Measurements from ENCODE around the gene SNX30.

SNX30 gene

DNA sequence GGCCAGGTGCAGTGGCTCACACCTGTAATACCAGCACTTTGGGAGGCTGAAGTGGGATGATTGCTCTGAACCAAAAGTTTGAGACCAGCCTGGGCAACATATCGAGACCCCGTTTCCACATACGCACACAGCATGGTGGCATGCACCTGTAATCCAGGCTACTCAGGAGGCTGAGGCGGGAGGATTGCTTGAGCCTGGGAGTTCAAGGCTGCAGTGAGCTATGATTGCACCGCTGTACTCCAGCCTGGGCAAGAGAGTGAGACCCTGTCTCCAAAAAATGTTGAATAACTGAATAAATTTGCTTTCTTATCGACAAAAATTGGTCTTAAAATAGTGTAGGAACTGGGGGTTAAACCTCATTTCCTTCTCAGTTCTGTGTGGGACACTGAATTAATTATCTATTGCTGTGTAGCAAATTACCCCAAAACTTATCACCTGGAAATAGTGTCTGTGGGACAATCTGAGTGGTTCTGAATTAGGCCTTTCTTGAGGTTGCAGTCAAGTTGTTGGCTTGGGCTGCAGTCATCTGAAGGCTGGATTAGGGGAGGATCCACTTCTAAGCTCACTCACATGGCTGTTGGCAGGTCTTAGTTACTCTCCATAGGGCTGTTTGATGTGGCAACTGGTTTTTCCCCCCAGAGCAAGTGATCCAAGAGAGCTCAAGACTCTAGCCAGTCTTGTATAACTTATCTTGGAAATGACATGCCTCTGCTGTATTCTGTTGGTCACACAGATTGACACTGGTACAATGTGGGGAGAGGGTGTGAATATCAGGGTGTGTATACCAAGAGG lies 2.0 kb downstream of the SNX30 start:
- DNase-seq (ENCODE audit: low spot score), result no peak

DNA sequence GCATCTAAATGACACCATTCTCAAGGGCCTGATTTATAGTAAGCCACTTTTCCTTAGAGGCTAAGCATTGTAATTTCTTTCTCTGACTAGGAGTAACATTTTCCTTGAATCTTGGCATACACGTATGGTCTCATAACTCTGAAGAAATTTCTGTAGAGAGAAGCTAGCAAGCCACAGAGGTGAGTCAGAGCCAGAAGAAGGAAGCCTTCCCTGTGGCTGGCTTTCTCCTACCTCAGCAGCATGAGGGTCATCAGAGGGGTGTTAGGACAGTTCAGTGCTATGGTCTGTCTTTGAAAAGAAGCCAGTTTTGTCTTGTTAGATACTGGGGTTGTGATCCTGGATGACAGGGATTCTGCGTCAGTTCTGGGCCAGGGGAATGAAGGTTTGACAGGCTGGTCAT lies 3.2 kb downstream of the SNX30 start:
- peak; percentile 83 for DNase-seq (ENCODE audit: low spot score)

DNA sequence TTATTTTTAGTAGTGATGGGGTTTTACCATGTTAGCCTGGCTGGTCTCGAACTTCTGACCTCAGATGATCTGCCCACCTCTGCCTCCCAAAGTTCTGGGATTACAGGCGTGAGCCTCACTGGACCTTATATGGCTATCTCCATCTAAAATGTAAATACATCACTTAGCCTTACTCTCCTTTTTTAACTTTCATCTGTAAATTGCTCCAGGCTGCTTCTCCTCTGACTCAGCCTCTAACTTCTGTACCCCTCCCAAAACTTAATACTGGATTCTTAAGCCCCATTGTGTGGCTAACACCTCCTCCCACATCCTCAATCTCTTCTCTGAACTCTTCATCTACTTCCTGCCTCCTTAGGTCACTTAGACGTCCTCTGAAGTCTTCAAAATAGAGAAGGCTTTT lies 4.0 kb downstream of the SNX30 start:
- DNase-seq (ENCODE audit: low spot score), result peak; percentile 56

DNA sequence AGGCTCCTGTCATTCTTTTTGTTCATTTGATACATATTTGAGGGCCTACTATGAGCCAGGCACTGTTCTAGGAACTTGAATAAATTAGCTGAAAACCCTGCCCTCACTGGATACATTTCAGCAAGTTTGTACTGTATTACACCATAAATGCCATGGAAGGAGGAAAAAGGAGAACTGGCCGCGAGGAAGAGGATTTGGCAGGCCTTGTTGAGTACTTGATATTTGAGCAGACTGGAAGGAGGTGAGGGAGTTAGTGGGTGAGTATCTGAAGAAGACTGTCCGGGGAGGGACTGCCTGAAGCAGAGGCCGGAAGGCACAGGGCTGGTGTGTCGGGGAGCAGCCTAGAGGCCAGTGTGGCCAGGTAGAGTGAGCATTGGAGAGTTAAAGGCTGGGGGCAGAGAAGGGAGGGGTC lies 4.5 kb downstream of the SNX30 start:
- no peak for DNase-seq (ENCODE audit: low spot score)

DNA sequence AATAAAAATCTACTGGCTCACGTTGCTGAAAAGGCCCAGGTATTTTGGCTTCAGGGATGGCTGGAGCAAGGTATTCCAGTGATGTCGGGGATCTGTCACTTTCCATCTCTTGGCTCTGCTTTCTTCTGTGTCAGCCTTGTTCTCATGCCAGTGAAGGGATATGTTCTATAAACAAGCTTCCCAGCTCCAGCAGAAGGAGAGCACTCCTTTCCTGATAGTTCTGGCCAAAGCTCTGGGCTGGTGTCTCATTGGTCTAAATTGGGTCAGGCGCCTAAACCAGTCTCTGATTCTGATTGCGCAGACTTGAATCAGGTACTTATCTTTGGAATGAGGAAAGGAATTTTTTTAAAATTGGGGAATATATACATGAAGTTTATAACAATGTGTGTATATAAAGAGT lies 5.1 kb downstream of the SNX30 start:
- DNase-seq (ENCODE audit: low spot score), result no peak

DNA sequence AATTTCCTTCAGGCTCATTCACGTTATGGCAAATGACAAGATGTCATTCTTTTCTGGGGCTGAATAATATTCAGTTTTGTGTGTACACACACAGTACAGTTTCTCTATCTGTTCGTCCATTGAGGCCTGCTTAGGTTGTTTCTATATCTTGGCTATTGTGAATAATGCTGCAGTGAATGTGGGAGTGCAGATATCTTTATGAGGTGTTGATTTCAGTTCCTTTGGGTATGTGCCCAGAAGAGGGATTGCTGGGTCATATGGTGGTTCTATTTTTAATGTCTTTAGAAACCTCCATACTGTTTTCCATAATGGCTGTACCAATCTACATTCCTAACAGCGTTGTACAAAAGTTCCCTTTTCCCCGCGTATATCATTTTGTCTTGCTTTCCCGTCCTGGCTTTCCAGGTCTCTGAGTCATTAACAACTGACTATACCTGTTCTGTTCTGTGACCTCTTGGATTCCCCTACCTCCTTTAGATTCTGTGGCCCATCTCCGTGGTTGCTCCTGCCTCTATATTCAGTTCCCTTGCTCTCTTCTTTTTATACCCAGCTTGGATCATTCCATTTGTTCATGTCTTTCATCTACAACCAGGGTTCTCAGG lies 6.8 kb downstream of the SNX30 start:
- no peak for DNase-seq (ENCODE audit: low spot score)

DNA sequence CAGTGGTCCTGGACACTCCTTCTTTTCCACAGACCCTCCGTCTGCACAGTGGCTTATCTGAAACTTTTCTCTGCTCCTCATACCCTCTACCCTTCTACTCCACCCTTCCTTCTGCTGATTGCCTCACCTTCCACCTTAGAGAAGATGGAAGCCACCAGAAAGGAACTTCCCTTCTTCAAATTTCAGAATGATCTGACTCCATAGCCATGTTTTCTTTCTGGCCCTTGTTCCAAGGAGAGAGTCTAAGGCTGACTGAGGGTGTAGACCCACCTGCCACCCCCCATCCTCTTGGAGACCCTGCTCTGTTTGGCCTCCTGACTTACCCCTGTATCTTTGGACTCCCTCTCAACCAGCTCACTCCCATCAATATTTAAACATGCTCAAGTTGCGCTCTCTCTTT lies 7.4 kb downstream of the SNX30 start:
- DNase-seq (ENCODE audit: low spot score), result no peak

DNA sequence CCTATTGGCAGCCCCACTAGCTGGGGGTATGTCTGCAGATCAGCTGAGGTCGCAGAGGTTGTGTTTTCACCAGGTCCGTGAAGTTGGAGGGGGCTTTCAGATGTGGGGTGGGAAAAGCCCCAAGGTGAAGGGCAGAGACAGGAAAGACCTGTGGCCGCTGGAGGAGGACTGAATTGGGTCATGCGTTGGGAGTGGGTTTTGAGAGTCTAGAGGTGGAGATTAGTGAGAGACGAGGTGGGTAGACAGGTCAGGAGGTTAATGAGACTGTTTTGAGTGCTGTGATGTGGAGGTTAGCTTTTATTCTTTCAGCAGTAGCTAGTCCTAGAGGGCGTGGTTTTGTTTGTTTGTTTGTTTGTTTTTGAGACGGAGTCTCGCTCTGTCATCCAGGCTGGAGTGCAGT lies 10.3 kb downstream of the SNX30 start:
- DNase-seq (ENCODE audit: low spot score), result no peak

DNA sequence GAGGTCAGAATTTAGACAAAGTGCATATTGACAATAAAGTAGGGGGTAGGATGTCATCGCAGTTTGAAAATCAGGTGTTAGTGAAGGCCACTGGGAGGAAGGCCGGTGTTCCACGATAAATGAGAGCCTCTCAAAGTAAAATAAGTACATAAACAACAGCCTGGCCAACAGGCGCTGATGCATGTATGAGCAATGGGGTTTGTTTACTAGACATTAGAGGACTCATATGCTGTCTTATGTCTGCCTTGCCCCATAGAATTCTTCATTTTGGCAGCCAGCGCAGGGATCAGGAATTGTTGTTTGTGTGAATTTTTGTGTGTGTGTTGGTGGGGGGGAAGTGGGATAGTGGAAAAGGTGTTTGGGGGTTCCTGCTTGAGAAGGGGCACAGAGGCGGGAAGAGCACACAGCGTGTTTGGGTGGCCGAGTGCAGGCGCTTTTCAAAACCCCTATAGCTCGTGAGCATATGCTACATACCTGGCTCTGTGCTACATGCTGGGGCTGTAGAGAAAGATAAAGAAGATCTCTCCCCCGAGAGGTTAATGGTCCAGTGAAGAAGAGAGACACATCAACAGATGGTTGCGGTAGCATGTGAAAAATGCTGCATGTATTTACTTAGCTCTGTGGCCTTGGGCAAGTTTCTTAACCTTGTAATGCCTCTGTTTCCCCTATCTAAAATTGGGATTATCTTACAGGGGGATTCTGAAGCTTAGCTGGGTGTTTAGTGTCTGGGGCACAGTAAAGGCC lies 11.5 kb downstream of the SNX30 start:
- no peak for DNase-seq (ENCODE audit: low spot score)

DNA sequence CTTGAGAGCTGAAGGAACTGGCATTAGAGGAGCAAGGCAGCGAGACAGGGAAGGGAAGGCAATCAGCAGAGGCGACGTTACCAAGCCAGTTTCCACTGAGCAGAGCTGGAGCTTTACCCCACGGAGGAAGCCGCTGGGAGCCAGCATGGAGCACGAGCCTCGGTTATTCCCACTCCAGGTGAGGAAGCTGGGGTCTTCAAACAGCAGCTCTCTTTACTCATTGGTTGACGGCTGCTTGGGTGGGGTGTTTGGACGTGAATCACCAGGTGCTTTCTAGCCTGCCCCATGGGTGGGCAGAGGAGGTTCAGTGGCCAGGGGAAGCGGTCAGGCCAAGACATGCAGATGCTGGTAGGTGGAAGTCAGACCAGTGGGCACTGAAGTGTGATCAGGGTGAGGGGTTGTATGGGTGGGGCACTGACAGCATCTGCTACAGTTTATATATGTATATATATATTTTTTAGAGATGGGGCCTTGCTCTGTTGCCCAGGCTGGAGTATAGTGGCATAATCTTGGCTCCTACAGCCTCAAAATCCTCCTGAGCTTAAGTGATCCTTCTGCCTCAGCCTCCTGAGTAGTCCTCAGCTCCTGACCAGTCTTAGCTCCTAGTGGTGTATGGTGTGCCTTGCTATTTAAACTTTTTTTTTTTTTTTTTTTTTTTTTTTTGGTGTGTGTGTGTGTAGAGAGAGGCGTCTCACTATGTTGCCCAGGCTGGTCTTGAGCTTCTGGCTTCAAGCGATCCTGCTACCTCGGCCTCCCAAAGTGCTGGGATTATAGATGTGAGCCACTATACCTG lies 12.4 kb downstream of the SNX30 start:
- DNase-seq (ENCODE audit: low spot score), result no peak

DNA sequence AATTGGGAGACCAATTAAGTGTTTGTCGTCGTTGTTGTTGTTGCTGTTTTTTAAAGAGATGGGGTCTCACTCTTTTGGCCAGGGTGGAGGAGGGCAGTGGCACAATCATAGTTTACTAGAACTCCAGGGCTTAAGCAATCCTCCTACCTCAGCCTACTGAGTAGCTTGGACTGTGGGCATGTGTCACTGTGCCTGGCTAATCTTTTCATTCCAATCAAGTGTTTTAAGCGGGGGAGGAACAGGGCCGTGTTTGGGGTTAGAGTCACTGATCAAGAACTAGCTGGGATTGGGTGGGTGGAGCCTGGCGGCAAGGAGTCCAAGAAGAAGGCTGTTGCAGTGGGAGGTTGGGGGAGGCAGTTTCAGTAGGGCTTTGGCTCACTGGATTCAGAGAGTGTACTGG lies 13.8 kb downstream of the SNX30 start:
- DNase-seq (ENCODE audit: low spot score), result peak; percentile 83

DNA sequence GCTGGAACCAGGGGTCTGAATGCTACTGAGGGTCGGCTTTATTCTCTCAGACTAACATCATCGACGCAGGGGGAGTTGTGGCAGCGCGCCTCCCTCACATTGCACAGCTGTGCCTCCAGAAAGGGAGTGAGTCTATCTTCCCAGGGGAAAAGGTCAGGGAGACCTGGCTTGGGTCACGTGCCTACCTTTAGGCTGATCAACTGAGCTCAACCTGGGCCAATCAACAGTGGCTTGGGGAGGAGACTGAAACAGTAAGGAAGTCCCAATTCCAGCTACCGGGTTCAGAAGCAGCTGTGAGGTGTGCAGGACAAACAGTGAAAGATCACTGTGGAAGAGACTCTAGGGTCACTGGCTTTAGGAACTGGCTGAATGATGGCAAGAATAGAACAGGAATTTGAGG lies 14.3 kb downstream of the SNX30 start:
- no peak for DNase-seq (ENCODE audit: low spot score)

DNA sequence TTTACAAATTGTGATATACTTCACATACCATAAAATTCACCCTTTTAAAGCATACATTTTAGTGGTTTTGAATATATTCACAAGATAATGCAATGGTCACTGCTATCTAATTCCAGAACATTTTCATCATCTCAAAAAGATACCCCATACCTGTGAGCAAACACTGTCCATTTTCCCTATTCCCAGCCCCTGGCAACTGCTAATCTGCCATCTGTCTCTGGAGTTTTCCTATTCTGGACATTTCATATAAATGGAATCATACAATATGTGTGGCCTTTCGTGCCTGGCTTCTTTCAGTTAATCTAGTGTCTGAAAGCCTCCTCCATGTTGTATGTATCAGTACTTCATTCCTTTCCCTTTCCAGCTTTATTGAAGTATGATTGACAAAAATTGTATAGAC lies 14.7 kb downstream of the SNX30 start:
- DNase-seq (ENCODE audit: low spot score), result no peak

DNA sequence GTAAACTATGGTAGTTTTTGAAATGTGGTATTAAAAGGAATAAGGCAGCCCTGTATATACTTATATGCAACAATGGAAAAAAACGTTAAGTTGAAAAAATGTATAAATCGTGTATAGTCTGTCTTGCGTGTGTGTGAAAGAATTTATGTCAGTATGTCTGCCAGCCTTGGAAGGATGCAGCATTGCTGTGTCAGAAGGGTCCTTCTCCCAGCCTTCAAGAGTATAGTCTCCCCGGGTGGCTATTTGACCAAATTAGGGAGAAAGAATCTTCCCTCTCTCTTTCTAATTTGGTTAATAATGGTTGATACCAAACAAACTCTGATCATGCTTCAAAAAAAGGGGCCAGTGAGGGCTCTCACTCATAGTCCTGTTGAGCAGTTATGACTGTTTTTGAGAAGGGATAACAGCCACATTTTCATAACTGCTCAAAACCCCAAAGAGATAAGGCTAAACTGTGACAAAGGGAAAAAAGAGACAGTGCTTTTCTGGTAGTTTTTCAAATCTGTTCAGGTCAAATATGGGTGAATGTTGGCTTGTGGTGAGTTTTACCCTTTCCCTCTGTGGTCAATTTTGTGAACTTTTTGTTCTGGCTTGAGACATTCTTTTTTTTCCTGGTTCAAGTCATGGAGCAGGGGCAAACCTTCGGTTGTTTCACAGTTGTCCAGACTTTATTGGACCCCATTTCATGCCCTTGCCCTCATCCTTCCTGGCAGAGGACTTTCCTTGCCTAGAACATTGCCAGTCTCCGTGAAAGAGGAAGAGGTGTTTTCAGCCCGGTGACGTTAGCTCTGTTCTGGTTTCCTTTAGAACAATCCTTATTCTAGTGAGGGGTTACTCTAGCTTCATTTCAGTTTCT lies 21.0 kb downstream of the SNX30 start:
- no peak for DNase-seq (ENCODE audit: low spot score)

DNA sequence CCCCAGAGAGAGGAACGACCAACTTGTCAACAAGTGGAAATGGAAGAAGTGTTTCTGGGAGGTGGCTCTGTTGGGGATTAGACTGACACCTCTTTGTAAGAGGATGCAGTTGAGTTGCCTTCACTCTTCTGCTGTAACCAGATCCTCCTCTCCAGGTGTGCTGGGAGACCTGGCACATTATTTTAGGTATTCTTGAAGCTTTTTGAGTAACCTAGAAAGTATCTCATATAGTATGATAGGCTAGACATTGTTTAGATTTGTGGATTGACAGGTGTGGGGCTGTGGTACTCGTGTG lies 21.6 kb downstream of the SNX30 start:
- DNase-seq (ENCODE audit: low spot score), result no peak

DNA sequence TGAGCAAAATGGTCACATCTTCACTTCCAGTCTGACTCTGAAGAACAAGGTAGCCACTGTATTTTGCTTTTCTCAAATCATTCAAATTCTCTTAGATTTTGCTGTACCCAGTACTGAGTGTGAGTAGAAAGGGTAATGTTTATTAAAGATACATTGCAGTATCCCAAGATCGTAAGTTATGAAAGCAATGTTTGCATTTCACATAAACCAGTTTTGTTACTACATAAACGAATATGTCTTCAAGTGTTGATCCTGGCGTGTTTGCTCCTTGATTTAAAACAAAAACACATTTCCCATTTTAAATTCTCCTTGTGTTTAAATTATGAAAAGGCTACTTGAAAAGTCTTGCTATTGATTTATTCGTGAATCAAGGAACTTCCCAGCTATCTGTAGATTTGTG lies 22.0 kb downstream of the SNX30 start:
- DNase-seq (ENCODE audit: low spot score), result no peak

DNA sequence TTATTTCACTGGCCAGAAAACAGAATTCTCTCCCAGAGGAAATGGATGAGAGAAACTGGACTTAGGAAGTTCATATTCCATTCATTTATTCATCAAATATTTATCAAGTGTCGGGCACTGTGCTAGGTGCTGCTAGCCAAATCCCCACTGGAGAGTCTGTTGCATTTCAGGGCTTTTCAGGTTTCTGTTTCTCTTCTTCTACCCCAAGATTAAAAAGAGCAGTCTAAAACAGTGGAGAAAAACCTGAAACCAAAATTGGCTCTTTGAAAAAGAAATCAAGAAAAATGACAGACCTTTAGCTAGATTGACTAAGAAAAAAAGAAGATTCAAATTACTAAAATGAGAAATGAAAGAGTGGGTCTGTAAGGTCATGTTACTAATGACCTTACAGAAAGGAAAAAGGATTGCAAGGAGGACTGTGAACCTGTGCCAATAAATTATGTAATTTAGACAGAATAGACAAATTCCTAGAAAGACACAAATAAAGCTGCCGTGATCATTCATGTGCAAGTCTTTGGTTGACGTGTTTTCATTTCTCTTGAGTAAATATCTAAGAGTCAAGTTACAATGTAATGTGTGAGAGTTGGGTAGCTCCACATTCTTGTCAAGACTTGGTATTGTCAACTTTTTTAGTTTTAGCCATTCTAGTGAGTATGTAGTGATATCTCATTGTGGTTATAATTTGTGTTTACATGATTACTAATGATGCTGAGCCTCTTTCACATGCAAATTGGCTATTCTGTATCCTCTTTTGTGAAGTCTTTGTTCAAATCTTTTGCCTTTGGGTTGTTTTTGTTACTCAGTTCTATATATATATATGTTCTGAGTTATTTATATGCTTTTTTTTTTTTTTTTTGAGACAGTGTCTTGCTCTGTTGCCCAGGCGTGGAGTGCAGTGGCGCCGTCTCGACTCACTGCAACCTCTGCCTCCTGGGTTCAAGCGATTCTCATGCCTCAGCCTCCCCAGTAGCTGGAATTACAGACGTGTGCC lies 23.7 kb downstream of the SNX30 start:
- DNase-seq (ENCODE audit: low spot score), result no peak

DNA sequence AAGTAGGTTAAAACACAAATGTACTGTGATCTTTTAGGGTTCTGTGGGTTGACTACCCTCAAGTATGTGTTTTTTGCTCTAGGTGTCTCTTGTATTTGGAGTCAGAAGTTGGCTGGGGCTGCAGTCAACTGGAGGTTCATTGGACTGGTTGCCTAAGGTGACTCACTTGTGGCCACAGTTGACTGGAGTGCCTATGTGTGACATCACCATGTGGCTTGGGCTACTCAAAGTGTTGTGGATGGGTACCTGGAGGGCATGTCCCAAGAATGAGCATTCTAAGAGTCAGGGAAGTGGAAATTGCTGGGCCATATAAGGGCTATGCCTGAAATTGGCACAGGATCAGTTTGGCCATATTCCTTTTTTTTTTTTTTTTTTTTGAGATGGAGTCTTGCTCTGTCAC lies 27.4 kb downstream of the SNX30 start:
- DNase-seq (ENCODE audit: low spot score), result peak; percentile 53

DNA sequence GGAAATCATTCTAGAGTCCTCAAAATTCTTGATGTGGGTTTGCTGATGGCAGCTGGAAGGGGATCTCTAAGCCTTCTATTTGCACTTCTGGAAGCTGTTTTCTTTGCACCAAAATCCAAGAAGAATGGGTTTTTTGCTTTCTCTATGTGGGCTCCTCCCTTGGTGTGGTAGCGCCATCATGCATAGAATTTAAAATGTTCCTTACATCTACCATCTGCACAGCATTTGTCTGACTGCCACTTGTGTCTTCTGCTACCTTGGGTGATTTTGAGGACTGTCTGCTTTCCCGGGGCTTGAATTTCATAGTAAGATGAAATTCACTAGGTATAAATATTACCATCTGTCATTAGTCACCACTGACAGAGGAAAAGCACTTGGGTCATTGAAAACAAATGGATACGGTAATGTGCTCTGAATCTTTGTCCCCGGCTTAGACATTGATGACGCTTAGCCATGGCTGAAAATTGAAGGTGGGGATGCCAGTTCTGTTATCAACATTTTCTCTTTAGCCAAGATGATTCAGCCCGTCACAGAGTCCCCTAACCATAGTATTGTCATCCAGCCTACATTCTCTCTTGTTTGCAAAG lies 30.0 kb downstream of the SNX30 start:
- DNase-seq (ENCODE audit: low spot score), result peak; percentile 62

DNA sequence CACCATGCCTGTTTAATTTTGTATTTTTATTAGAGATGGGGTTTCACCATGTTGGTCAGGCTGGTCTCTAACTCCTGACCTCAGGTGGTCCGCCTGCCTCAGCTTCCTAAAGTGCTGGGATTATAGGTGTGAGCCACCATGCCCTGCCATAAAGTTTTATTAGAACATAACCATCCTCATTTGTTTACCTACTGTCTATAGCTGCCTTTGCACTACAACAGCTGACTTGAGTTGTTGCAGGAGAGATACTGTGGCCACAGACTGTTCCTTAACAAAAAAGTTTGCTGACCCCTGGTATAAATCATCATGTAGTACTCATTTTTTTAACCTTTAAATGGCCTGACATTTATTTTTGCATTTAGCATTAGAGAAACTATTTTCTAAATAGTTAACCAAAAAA lies 31.7 kb downstream of the SNX30 start:
- DNase-seq (ENCODE audit: low spot score), result no peak

Data from AG20443 (cell line).